ENCODE results near the gene PHLDA1.

The PHLDA1 gene

GRCh38 chr12:76037130-76038103, 5.8 kb upstream of the PHLDA1 start:
- FAIRE-seq, result peak; percentile 94

DNA sequence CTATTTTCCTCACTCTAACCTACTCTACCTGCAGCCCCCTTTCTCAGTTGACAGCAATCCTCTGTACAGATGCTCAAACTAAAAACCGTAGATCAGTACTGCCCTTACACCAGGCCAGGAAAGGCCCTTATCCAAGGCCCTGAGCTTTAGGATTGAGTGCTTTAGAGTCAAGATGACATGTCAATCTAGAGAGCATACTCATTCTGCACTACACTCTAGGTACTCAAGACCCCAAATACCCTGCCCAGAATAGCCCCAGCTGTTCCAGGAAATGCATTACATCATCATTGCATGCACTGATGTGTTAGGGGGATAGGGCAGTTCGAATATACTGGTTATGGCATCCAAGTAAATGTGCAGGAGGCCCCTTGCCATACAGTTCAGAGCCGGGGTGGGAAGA, 3.5 kb upstream of the PHLDA1 start:
- FAIRE-seq, result no peak

DNA sequence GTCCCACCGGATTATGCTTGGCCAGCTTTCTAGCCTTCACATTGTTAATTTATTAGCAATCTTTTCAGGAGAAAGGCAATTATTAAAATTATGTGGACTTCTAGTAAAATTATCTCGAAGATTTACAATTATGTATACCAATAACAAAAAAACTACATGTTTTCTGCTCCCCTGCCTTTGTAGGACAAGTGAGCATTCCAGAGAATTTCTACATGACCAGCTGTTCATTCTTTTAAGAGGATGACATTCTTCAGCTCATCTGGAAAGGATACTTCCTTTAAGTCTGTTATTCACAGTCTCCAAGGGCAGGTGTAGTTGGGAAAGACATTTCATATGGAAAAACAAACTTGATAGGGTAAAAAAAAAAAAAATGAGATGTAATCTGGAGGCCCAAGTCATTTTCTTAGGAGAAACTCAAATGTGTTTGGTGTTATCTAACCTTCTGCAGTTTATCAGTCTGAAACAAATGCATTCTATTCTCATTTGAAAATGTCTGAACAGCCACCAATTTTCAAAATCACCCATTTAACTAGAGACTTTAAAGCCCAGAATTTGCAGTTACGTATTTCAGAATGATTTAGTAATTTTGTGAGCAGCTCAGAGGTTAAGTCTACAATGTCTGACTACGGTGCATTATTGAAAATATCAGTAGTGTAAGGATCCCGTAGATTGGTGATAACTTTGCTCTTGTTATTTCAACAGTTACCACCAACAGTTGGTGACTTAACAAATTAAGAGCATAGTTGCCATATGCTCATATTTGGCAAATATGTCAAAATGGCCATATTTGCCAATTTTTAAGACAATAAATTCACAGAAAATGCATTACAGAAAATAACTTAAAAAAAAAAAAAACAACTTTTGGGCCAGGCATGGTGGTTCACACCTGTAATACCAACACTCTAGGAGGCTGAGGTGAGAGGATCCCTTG, 1.8 kb upstream of the PHLDA1 start:
- no peak for FAIRE-seq

DNA sequence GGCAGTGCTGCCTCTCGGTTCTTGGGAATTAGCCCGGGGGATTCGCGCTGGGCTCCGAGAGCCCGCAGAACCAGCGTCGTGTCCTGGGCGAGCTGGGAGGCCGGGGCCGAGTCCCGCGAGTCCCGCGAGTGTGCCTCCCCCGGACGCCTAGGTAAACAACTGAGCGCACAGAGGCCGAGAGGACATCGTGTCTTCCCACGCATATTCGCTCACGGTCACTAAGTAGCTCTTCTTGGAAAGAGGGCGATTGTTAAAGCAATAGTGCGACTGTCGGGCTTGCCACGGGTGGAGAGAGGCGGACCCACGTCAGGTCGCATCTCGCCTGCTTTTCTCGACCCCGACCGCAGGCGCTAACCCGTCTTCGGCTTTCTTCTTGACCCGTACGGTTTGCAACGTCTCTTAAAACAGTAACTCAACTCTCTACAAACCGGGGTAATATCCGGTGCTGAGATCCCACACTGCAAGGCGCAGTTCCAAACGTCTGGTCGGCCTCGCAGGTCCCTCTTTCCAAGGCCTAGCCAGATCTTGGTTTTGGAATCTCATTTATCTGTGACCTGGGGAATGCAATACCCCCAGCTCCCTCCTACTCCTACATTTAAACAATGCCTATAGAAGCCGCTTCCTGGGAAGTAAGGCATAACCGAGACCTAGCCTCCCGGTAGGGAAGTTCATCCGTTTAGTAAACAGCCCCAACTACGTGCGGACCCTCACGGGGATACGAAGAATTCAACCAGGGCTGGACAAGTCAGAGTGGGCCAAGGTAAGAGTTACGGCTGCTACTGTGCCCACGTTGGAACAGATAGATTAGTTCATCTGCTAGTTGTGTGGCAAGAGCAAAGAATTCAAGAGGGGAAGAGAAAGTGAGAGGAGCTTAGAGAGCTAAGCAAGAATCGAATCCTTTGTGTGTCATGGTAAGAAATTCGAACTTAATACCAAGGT, 736 bp upstream of the PHLDA1 start:
- FAIRE-seq, result peak; percentile 69

GRCh38 chr12:76031081-76031413, 529 bp downstream of the PHLDA1 start:
- no peak for FAIRE-seq

GRCh38 chr12:76030341-76031080, 1.1 kb downstream of the PHLDA1 start:
- FAIRE-seq, result no peak

DNA sequence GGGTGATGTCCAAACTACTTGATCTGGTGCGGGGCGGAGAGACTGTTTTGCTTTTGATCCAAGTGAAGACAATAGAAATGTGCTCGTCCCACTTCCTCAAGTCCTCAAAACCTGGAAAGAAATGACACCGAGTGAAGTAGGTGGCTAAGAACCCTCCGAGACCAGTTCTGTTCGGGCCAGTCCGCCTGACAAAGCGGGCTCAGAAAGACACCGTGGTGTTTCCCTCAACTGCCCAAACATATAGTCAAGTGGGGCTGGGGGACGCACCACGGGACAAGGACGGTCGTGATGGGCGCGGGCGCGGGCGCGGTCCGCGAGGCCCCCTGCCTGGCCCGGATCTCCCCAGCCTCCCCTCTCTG, 1.6 kb downstream of the PHLDA1 start:
- no peak for FAIRE-seq

DNA sequence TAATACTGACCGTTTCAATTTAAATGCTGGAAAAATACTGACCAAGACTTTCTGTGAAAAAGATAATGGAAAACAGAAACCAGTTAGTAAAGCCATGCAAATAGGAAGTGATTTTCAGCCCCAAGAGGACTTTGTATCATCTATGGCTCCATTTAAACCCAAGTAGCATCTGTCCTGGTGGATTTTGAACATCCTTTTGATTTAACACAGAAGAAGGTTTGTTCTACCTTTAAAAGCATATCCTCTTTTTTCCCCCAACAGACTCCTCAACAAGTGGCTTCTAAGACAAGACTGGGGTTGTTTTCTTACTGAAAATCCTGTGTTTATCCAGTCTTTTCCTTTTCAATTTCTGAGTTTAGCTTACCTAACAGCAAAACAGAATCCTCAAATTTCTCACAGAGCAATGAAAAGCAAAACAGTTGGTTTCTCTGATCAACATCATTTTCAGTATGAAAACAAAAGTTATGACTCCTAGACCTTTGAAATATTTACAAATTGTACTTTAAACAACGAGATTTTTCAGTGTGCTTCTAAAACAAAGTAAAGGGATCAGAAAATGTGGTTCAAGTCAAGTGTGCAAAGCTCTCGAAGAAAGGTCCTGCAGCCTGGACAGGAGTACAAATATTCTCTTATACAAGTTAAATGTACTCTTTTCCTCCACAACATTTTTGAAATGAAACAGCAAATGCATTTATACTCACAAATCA, 2.9 kb downstream of the PHLDA1 start:
- FAIRE-seq, result no peak

DNA sequence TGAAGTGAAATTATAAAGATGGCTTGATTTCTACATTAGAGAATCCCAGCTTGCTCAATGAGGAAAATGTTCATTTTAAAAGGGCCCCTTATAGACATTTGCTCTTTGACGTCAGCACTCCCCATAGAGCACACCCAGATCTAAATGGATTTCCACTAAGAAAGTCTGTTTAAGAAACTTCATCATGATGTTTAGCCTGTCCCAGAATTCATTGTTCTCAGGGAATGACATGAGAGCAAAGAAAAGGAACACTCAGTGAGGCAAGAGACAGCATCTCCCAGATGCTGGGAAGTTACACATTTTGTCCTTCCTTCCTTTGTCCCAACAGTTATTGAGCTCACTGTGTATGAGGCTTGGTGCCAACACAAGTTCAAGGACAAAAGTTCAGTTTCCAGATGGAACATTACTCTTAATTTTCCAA, 4.9 kb downstream of the PHLDA1 start:
- peak; percentile 97 for FAIRE-seq

- no peak for FAIRE-seq
These were observed 5.7 kb downstream of the PHLDA1 start for GRCh38 chr12:76025601-76026575.

- FAIRE-seq, result no peak
These were observed 6.5 kb downstream of the PHLDA1 start for GRCh38 chr12:76024942-76025600.

DNA sequence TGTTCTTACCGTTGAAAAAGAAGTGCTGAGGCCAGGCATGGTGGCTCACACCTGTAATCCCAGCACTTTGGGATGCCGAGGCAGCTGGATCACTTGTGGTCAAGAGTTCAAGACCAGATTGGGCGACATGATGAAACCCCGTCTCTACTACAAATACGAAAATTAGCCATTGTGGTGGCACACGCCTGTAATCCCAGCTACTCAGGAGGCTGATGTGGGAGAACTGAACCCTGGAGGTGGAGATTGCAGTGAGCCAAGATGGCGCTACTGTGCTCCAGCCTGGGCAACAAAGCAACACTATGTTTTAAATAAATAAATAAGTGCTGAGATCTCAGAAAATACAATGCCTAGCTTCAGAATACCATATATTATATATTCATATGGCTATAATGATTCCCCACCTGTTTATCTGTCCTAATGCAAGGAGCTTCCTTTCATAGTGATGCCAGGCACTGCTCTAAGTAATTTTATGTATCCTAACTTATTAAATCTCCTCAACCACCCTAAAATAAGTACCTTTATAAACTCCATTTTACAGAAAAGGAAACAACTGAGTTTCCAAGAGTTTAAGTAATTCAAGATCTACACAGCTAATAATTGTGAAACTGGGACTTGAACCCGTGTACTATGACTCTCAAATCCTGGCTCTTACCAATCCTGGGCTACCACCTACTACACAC, 7.3 kb downstream of the PHLDA1 start:
- no peak for FAIRE-seq

GRCh38 chr12:76023069-76023690, 8.4 kb downstream of the PHLDA1 start:
- no peak for FAIRE-seq

- FAIRE-seq, result no peak
These were observed 9.1 kb downstream of the PHLDA1 start for GRCh38 chr12:76022506-76022905.

GRCh38 chr12:76020731-76021672, 10.6 kb downstream of the PHLDA1 start:
- peak; percentile 98 for FAIRE-seq

GRCh38 chr12:76020281-76020680, 11.3 kb downstream of the PHLDA1 start:
- FAIRE-seq, result no peak

DNA sequence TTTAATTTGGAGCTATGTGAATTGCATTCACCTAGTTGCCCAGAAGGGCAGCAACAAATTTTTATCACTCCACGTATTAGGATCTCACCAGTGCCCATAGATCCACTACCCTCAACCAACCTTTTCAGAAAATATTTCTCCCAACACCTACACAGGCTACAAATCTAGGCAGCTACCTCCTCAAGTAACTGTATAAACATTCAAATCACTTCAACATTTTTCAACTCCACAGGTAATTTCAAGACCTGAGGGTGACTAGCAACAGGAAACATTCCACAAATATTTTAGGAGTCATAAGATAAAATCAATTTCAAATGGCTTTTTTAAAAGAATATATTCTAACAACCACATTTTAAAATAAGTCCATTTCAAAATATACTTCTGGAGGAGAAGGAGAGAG, 12.9 kb downstream of the PHLDA1 start:
- no peak for FAIRE-seq
